ENCODE data around the gene NSD1.

Gene NSD1

DNA sequence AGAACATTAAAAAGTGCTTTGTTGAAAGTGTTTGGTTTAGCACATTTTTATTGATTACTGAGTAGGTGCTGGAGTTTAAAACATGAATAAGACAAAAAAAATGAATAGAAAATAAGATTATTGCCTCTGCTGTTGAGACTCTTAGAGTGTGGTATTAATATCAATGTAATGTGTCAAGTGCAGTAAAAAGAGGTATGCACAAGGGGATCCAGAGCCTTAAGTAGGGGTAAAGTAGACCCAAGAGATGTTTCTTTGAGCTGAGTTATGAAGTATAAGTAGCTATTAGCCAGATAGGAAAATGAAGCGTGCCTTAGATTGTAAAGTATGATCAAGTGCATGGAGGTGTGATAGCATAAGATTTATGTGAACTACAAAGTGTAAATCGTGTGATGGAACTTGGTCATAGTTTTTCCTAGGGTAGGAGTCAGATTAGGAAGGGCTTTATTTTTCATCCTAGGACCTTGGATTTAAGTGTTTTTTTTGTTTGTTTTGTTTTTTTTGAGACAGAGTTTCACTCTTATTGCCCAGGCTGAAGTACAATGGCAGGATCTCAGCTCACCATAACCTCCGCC lies 45.2 kb downstream of the NSD1 start:
- H3K4me1 ChIP-seq (ENCODE audit: control insufficient read depth, insufficient read depth, low read length) = no peaks in the 10 kb centered on the region
- no peak overlapping the region for H3K27ac ChIP-seq (ENCODE audit: low read length)
- no peaks in the 10 kb centered on the region for H3K27me3 ChIP-seq (ENCODE audit: control insufficient read depth in 1 of 2, insufficient read depth in 2 of 2, low read length in 2 of 2)
- H3K9me3 ChIP-seq (ENCODE audit: control insufficient read depth in 2 of 2, low read length in 2 of 2) = no peaks in the 10 kb centered on the region
- no peaks in the 10 kb centered on the region for H3K36me3 ChIP-seq (ENCODE audit: control insufficient read depth in 2 of 2, insufficient read depth in 2 of 2, low read length in 2 of 2)
- no peak overlapping the region for H3K4me3 ChIP-seq (ENCODE audit: low read length in 2 of 2)
- H3K9ac ChIP-seq (ENCODE audit: low read length in 2 of 2) = no peak overlapping the region

- Histone ChIP-seq H3K27me3 (ENCODE audit: control insufficient read depth in 1 of 2, insufficient read depth in 2 of 2, low read length in 2 of 2) (no peaks in the 10 kb centered on the region), H3K9me3 (ENCODE audit: control insufficient read depth in 2 of 2, low read length in 2 of 2) (no peaks in the 10 kb centered on the region), H3K9ac (ENCODE audit: low read length in 2 of 2) (no peak overlapping the region), H3K4me3 (ENCODE audit: low read length in 2 of 2) (no peak overlapping the region), H3K36me3 (ENCODE audit: control insufficient read depth in 2 of 2, insufficient read depth in 2 of 2, low read length in 2 of 2) (no peaks in the 10 kb centered on the region), H3K4me1 (ENCODE audit: control insufficient read depth, insufficient read depth, low read length) (no peaks in the 10 kb centered on the region), H3K27ac (ENCODE audit: low read length) (no peak overlapping the region)
These were observed 45.9 kb downstream of the NSD1 start for GRCh38 chr5:177179431-177179830.

DNA sequence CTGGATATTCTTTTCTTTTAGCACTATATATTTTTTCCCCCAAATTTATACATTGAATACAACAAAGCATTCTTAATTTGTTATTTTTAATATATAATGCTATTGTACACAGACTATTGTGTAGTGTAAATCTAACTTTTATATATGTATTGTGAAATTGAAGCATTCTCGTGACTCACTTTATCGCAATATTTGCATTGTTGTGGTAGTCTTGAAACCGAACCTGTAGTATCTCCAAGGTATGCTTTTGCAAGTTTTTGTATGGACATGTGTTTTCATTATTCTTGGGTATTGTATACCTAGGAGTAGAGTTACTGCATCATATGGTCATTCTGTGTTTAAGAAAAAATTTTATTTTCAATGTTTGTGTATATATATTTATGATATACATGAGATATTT lies 49.6 kb downstream of the NSD1 start:
- H3K9me3 ChIP-seq (ENCODE audit: control insufficient read depth in 2 of 2, low read length in 2 of 2) = no peaks in the 10 kb centered on the region
- H3K4me1 ChIP-seq (ENCODE audit: control insufficient read depth, insufficient read depth, low read length) = peaks cover 3% of the 10 kb centered on the region
- H3K9ac ChIP-seq (ENCODE audit: low read length in 2 of 2) = no peak overlapping the region
- no peaks in the 10 kb centered on the region for H3K27me3 ChIP-seq (ENCODE audit: control insufficient read depth in 1 of 2, insufficient read depth in 2 of 2, low read length in 2 of 2)
- no peak overlapping the region for H3K27ac ChIP-seq (ENCODE audit: low read length)
- no peak overlapping the region for H3K4me3 ChIP-seq (ENCODE audit: low read length in 2 of 2)
- H3K36me3 ChIP-seq (ENCODE audit: control insufficient read depth in 2 of 2, insufficient read depth in 2 of 2, low read length in 2 of 2) = peaks cover 2 to 4% of the 10 kb centered on the region in 2 donors

DNA sequence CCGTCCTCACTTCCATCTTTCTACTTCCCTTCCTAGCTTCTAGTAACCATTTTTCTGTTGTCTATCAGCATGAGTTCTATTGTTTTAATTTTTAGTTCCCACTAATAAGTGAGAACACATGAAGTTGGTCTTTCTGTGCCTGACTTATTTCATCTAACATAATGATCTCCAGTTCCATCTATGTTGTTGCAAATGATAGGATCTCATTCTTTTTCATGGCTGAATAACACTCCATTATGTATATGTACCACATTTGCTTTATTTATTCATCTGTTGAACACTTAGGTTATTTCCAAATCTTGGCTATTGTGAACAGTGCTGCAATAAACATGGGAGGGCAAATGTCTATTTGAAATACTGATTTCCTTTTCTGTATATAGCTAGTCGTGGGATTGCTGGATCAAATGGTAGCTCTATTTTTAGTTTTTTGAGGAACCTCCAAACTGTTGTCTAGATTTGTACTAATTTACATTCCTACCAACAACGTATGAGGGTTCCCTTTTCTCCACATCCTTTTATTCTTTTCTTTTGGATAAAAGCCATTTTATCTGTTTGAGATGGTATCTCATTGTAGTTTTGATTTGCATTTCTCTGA lies 50.3 kb downstream of the NSD1 start:
- Histone ChIP-seq H3K9ac (ENCODE audit: low read length in 2 of 2) (no peak overlapping the region), H3K27ac (ENCODE audit: low read length) (no peak overlapping the region), H3K4me1 (ENCODE audit: control insufficient read depth, insufficient read depth, low read length) (peaks cover 3% of the 10 kb centered on the region), H3K9me3 (ENCODE audit: control insufficient read depth in 2 of 2, low read length in 2 of 2) (no peaks in the 10 kb centered on the region), H3K4me3 (ENCODE audit: low read length in 2 of 2) (no peak overlapping the region), H3K36me3 (ENCODE audit: control insufficient read depth in 2 of 2, insufficient read depth in 2 of 2, low read length in 2 of 2) (peaks cover 2 to 4% of the 10 kb centered on the region in 2 donors), H3K27me3 (ENCODE audit: control insufficient read depth in 1 of 2, insufficient read depth in 2 of 2, low read length in 2 of 2) (no peaks in the 10 kb centered on the region)

DNA sequence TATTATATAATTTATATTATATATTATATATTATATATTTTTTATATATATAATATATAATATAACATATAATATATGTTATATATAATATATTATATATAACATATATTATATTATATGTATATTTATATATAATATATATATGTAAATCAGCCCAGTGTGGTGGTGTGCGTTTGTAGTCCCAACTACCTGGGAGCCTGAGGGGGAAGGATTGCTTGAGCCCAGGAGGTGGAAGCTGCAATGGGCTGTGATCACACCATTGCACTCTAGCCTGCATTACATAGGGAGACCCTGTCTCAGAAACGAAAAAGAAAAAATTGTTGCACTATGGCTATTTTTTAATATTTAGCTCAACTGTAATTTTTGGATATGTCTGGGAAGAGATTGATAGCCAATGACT lies 52.4 kb downstream of the NSD1 start:
- H3K36me3 ChIP-seq (ENCODE audit: control insufficient read depth in 2 of 2, insufficient read depth in 2 of 2, low read length in 2 of 2) = peaks cover 2 to 4% of the 10 kb centered on the region in 2 donors
- no peak overlapping the region for H3K4me3 ChIP-seq (ENCODE audit: low read length in 2 of 2)
- H3K9ac ChIP-seq (ENCODE audit: low read length in 2 of 2) = no peak overlapping the region
- no peaks in the 10 kb centered on the region for H3K9me3 ChIP-seq (ENCODE audit: control insufficient read depth in 2 of 2, low read length in 2 of 2)
- no peaks in the 10 kb centered on the region for H3K27me3 ChIP-seq (ENCODE audit: control insufficient read depth in 1 of 2, insufficient read depth in 2 of 2, low read length in 2 of 2)
- H3K27ac ChIP-seq (ENCODE audit: low read length) = no peak overlapping the region
- peaks cover 5% of the 10 kb centered on the region for H3K4me1 ChIP-seq (ENCODE audit: control insufficient read depth, insufficient read depth, low read length)

DNA sequence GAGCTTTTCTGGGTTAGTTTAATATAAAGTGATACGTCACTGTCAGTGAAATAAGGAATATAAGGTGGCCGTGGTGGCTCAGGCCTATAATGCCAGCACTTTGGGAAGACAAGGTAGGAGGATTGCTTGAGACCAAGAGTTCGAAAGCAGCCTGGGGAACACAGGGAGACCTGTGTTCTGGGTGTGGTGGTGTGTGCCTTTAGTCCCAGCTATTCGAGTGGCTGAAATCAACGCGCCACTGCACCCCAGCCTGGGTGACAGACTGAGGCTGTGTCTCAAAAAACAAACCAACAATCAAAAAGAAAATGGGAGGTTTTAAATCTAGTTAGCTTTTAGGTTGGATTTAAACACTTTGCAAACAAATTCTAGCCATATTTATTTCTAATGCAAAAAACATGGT lies 53.1 kb downstream of the NSD1 start:
- Histone ChIP-seq H3K36me3 (ENCODE audit: control insufficient read depth in 2 of 2, insufficient read depth in 2 of 2, low read length in 2 of 2) (peaks cover 2 to 4% of the 10 kb centered on the region in 2 donors), H3K27me3 (ENCODE audit: control insufficient read depth in 1 of 2, insufficient read depth in 2 of 2, low read length in 2 of 2) (no peaks in the 10 kb centered on the region), H3K9me3 (ENCODE audit: control insufficient read depth in 2 of 2, low read length in 2 of 2) (no peaks in the 10 kb centered on the region), H3K9ac (ENCODE audit: low read length in 2 of 2) (no peak overlapping the region), H3K4me1 (ENCODE audit: control insufficient read depth, insufficient read depth, low read length) (peaks cover 5% of the 10 kb centered on the region), H3K4me3 (ENCODE audit: low read length in 2 of 2) (no peak overlapping the region), H3K27ac (ENCODE audit: low read length) (no peak overlapping the region)

DNA sequence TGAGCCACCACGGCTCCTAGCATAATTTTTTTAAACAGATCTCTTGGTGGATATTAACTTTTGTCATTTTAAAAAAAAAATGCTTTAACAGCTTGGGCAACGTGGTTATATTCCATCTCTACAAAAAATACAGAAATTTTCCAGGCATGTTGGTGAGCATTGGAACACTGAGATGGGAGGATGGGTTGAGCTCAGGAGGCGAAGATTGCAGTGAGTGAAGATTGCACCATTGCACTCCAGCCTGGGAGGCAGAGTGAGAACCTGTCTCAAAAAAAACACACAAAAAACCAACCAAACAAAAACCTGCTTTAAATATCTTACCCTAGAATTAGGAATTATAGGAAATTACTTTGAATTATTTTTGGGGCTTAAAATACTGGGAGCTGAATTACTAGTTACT lies 55.2 kb downstream of the NSD1 start:
- H3K4me3 ChIP-seq (ENCODE audit: low read length in 2 of 2) = no peak overlapping the region
- peaks cover 5% of the 10 kb centered on the region for H3K4me1 ChIP-seq (ENCODE audit: control insufficient read depth, insufficient read depth, low read length)
- H3K27me3 ChIP-seq (ENCODE audit: control insufficient read depth in 1 of 2, insufficient read depth in 2 of 2, low read length in 2 of 2) = no peaks in the 10 kb centered on the region
- H3K9me3 ChIP-seq (ENCODE audit: control insufficient read depth in 2 of 2, low read length in 2 of 2) = no peaks in the 10 kb centered on the region
- no peak overlapping the region for H3K9ac ChIP-seq (ENCODE audit: low read length in 2 of 2)
- H3K27ac ChIP-seq (ENCODE audit: low read length) = no peak overlapping the region
- peaks cover 2 to 4% of the 10 kb centered on the region in 2 donors for H3K36me3 ChIP-seq (ENCODE audit: control insufficient read depth in 2 of 2, insufficient read depth in 2 of 2, low read length in 2 of 2)

GRCh38 chr5:177189416-177189815 lies 55.8 kb downstream of the NSD1 start:
- Histone ChIP-seq H3K4me1 (ENCODE audit: control insufficient read depth, insufficient read depth, low read length) (peaks cover 5% of the 10 kb centered on the region), H3K36me3 (ENCODE audit: control insufficient read depth in 2 of 2, insufficient read depth in 2 of 2, low read length in 2 of 2) (peaks cover 2 to 4% of the 10 kb centered on the region in 2 donors), H3K4me3 (ENCODE audit: low read length in 2 of 2) (no peak overlapping the region), H3K9me3 (ENCODE audit: control insufficient read depth in 2 of 2, low read length in 2 of 2) (no peaks in the 10 kb centered on the region), H3K27me3 (ENCODE audit: control insufficient read depth in 1 of 2, insufficient read depth in 2 of 2, low read length in 2 of 2) (no peaks in the 10 kb centered on the region), H3K27ac (ENCODE audit: low read length) (no peak overlapping the region), H3K9ac (ENCODE audit: low read length in 2 of 2) (no peak overlapping the region)

GRCh38 chr5:177189965-177190364 lies 56.4 kb downstream of the NSD1 start:
- Histone ChIP-seq H3K9me3 (ENCODE audit: control insufficient read depth in 2 of 2, low read length in 2 of 2) (no peaks in the 10 kb centered on the region), H3K36me3 (ENCODE audit: control insufficient read depth in 2 of 2, insufficient read depth in 2 of 2, low read length in 2 of 2) (peaks cover 2 to 4% of the 10 kb centered on the region in 2 donors), H3K27ac (ENCODE audit: low read length) (no peak overlapping the region)

DNA sequence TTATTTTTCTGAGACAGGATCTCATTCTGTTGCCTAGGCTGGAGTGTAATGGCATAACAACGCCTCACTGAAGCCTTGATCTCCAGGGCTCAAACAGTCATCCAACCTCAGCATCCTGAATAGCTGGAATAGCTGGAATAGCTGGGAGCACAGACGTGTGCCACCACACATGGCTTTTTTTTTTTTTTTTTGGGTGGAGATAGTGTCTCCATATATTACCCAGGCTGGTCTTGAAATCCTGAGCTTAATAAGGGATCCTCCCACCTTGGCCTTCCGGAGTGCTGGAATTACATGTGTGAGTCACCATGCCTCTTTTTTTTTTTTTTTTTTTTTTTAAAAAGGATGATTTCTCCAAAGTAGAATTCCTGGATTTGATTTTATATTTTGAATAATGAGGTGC lies 60.7 kb downstream of the NSD1 start:
- peaks cover 2 to 11% of the 10 kb centered on the region in 2 donors for H3K36me3 ChIP-seq (ENCODE audit: control insufficient read depth in 2 of 2, insufficient read depth in 2 of 2, low read length in 2 of 2)
- H3K4me1 ChIP-seq (ENCODE audit: control insufficient read depth, insufficient read depth, low read length) = peaks cover 2% of the 10 kb centered on the region
- H3K9ac ChIP-seq (ENCODE audit: low read length in 2 of 2) = no peak overlapping the region
- H3K27ac ChIP-seq (ENCODE audit: low read length) = no peak overlapping the region
- H3K9me3 ChIP-seq (ENCODE audit: control insufficient read depth in 2 of 2, low read length in 2 of 2) = no peaks in the 10 kb centered on the region
- H3K27me3 ChIP-seq (ENCODE audit: control insufficient read depth in 1 of 2, insufficient read depth in 2 of 2, low read length in 2 of 2) = no peaks in the 10 kb centered on the region
- no peak overlapping the region for H3K4me3 ChIP-seq (ENCODE audit: low read length in 2 of 2)

More at GRCh38 chr5:177189965-177190364, 56.4 kb downstream of the NSD1 start:
- Histone ChIP-seq H3K9ac (ENCODE audit: low read length in 2 of 2) (no peak overlapping the region), H3K4me3 (ENCODE audit: low read length in 2 of 2) (no peak overlapping the region), H3K27me3 (ENCODE audit: control insufficient read depth in 1 of 2, insufficient read depth in 2 of 2, low read length in 2 of 2) (no peaks in the 10 kb centered on the region), H3K4me1 (ENCODE audit: control insufficient read depth, insufficient read depth, low read length) (peaks cover 5% of the 10 kb centered on the region)

DNA sequence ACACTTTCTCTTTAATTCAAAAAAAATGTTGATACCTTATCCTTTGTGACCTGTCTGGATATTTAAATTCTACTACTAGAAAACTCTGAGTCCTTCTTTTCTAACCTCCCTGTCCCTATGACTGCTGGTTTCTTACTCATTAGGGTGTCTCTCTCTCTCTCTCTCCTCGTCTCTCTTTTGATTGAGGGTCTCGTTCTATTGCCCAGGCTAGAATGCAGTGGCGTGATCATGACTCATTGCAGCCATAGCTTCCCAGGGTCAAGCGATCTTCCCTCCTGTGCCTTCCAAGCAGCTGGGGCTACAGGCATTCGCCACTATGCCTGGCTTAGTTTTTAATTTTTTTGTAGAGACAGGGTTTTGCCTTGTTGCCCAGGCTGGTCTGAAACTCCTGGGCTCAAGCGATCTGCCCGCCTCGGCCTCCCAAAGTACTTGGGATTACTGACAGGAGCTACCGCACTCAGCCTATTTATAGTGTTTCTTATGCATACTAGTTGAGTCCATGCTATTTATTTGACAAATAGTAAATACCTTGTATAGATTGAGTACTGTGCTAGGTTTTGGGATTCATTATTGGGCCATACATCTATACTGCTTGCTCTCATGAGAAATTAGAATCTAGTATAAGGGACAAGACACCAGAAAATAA lies 61.9 kb downstream of the NSD1 start:
- Histone ChIP-seq H3K36me3 (ENCODE audit: control insufficient read depth in 2 of 2, insufficient read depth in 2 of 2, low read length in 2 of 2) (peaks cover 5 to 11% of the 10 kb centered on the region in 2 donors), H3K9me3 (ENCODE audit: control insufficient read depth in 2 of 2, low read length in 2 of 2) (no peaks in the 10 kb centered on the region), H3K4me3 (ENCODE audit: low read length in 2 of 2) (no peak overlapping the region), H3K4me1 (ENCODE audit: control insufficient read depth, insufficient read depth, low read length) (no peaks in the 10 kb centered on the region), H3K27me3 (ENCODE audit: control insufficient read depth in 1 of 2, insufficient read depth in 2 of 2, low read length in 2 of 2) (no peaks in the 10 kb centered on the region), H3K27ac (ENCODE audit: low read length) (no peak overlapping the region), H3K9ac (ENCODE audit: low read length in 2 of 2) (no peak overlapping the region)
